ENCODE data around the gene GPR78.

DNA sequence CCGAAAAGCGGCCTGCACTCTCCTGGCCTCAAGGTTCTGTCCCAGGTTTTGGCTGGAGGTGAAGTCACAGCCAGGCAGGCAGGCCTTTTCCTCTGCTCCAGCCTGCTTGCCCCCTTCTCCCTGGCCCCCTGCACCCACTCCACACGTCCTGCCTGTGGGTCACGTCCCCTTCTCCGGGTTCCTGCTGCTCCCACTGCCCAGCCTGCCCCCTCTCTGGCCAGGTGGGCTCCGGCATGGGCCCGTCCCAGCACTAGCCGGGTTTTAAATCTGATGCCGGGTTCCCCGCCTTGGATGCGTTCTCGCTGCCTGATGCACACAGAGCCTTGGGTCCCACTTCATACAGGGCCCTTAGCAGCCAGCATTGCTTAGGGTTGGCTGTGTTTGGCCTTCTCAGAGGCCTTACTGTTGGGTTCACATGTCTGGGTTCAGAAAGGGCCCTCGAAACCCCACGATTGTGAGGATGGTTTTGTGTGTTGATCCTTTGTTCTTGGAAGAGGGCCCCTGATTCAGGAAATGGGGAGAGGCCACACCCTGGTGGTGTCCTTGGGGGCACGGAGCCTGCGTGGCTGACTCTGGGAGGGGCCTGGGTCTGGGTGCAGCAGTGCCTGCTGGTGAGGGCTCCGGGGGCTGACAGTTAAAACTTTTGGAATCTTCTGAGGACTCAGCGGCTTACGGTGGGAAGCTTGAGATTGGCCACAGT is 18.3 kb downstream of the GPR78 start:
- TF ChIP-seq EZH2 (optimal IDR thresholded peaks at IDR 0.05; ENCODE audit: low read depth, low read length): no peak
- TF ChIP-seq, protein P1, sequence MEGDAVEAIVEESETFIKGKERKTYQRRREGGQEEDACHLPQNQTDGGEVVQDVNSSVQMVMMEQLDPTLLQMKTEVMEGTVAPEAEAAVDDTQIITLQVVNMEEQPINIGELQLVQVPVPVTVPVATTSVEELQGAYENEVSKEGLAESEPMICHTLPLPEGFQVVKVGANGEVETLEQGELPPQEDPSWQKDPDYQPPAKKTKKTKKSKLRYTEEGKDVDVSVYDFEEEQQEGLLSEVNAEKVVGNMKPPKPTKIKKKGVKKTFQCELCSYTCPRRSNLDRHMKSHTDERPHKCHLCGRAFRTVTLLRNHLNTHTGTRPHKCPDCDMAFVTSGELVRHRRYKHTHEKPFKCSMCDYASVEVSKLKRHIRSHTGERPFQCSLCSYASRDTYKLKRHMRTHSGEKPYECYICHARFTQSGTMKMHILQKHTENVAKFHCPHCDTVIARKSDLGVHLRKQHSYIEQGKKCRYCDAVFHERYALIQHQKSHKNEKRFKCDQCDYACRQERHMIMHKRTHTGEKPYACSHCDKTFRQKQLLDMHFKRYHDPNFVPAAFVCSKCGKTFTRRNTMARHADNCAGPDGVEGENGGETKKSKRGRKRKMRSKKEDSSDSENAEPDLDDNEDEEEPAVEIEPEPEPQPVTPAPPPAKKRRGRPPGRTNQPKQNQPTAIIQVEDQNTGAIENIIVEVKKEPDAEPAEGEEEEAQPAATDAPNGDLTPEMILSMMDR (IDR thresholded peaks at IDR 0.05; ENCODE audit: low read length): no peak
- no peak for TF ChIP-seq EZH2phosphoT487 (IDR thresholded peaks at IDR 0.05; ENCODE audit: low read length)

Data from MM.1S (cell line).